ENCODE measurements around the gene ADAMTSL1. TPM values are rescaled to one million over a fixed set of nuclear protein-coding genes. Genes with fewer than 3 reads are reported as not detected.

Gene ADAMTSL1
- total RNA-seq, 1 experiment from 2014 or later, result not detected

DNA sequence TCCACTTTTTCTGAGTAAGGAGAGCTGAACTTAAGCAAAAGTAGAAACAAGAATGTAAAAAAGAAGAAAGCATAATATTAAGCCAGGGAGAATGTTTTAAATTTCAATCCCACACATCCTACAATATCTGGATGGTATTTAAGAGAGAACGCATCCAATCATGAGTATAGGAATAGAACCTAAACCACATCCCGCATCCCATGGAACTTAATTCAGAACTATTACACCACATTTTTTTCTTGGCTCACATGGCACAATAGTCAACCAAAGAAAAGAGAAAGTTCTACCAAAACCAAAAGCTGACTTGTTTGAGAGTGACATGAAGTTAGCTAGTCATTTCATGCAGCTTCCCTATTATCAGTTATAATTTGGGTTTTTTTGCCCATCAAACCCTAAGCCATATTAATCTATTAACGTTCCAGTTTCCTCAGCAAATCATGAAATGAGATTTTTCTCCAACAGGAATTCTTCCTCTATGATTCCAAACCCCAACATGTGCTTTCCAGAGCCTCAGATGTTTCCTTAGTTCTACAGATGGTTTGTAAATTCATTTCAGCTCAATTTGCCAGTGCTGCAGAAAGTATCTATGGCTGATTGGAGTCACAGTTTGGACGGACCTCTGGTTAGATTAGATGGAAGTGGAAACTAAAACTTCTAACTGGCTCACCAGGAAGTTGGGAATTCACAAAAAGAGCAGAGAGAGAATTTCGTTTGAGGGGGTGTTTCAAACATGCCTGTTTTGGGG is 22.5 kb downstream of the ADAMTSL1 start:
- no peak overlapping the region for H2AFZ ChIP-seq (ENCODE audit: low read depth, low read length, poor library complexity, severe bottlenecking)
- ATAC-seq, result no peak
- H3K4me1 ChIP-seq (ENCODE audit: control insufficient read depth in 1 of 2, insufficient read depth in 2 of 2, low read length in 2 of 2), result no peaks in the 10 kb centered on the region
- no peak overlapping the region for H3K4me3 ChIP-seq (replicated peaks in 1 of 2; ENCODE audit: low read depth in 1 of 2, low read length in 2 of 2)
- no peaks in the 10 kb centered on the region for H3K9me2 ChIP-seq (ENCODE audit: insufficient read depth)
- no peak overlapping the region for H3K27ac ChIP-seq (ENCODE audit: low read depth, low read length)
- H3K27me3 ChIP-seq (ENCODE audit: insufficient read depth, low read length), result peaks cover 3% of the 10 kb centered on the region; the same call in 1 of the 2 replicates
- no peaks in the 10 kb centered on the region; a peak in 1 of 4 replicates for H3K9me3 ChIP-seq (ENCODE audit: control insufficient read depth in 1 of 2, insufficient read depth in 1 of 2, low read depth in 1 of 2, low read length in 2 of 2)
- no peak for DNase-seq (ENCODE audit: low read depth, low spot score)
- intact Hi-C loops (cut with micrococcal nuclease), result no loop called here
- no peaks in the 10 kb centered on the region; the same call in 1 of the 2 replicates for H4K20me1 ChIP-seq (ENCODE audit: insufficient read depth)
- no peak overlapping the region for H3K4me2 ChIP-seq (ENCODE audit: low read length)
- H3K9ac ChIP-seq (ENCODE audit: low read length), result no peak overlapping the region
- no peaks in the 10 kb centered on the region for H3K36me3 ChIP-seq (ENCODE audit: control insufficient read depth in 1 of 2, insufficient read depth in 2 of 2, low read length in 2 of 2)
- TF ChIP-seq SIN3A (IDR thresholded peaks at IDR 0.05; ENCODE audit: low read depth), result no peak
- TF ChIP-seq CEBPB (IDR thresholded peaks at IDR 0.05; ENCODE audit: low read depth), result no peak
- no peak for TF ChIP-seq SP1 (IDR thresholded peaks at IDR 0.05; ENCODE audit: low read depth)
- TF ChIP-seq SRF (IDR thresholded peaks at IDR 0.05; ENCODE audit: low read depth), result no peak
- no peak for TF ChIP-seq ELF1 (IDR thresholded peaks at IDR 0.05; ENCODE audit: borderline replicate concordance, low read depth)
- no peak for TF ChIP-seq YY1 (IDR thresholded peaks at IDR 0.05; ENCODE audit: extremely low read depth, insufficient replicate concordance, low read depth, low read length)
- TF ChIP-seq, protein P1, sequence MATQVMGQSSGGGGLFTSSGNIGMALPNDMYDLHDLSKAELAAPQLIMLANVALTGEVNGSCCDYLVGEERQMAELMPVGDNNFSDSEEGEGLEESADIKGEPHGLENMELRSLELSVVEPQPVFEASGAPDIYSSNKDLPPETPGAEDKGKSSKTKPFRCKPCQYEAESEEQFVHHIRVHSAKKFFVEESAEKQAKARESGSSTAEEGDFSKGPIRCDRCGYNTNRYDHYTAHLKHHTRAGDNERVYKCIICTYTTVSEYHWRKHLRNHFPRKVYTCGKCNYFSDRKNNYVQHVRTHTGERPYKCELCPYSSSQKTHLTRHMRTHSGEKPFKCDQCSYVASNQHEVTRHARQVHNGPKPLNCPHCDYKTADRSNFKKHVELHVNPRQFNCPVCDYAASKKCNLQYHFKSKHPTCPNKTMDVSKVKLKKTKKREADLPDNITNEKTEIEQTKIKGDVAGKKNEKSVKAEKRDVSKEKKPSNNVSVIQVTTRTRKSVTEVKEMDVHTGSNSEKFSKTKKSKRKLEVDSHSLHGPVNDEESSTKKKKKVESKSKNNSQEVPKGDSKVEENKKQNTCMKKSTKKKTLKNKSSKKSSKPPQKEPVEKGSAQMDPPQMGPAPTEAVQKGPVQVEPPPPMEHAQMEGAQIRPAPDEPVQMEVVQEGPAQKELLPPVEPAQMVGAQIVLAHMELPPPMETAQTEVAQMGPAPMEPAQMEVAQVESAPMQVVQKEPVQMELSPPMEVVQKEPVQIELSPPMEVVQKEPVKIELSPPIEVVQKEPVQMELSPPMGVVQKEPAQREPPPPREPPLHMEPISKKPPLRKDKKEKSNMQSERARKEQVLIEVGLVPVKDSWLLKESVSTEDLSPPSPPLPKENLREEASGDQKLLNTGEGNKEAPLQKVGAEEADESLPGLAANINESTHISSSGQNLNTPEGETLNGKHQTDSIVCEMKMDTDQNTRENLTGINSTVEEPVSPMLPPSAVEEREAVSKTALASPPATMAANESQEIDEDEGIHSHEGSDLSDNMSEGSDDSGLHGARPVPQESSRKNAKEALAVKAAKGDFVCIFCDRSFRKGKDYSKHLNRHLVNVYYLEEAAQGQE (IDR thresholded peaks at IDR 0.05; ENCODE audit: low read depth), result no peak
- TF ChIP-seq POLR2A (IDR thresholded peaks at IDR 0.05; ENCODE audit: borderline replicate concordance, extremely low read depth, insufficient read depth, insufficient read length), result no peak
- TF ChIP-seq, protein P2, sequence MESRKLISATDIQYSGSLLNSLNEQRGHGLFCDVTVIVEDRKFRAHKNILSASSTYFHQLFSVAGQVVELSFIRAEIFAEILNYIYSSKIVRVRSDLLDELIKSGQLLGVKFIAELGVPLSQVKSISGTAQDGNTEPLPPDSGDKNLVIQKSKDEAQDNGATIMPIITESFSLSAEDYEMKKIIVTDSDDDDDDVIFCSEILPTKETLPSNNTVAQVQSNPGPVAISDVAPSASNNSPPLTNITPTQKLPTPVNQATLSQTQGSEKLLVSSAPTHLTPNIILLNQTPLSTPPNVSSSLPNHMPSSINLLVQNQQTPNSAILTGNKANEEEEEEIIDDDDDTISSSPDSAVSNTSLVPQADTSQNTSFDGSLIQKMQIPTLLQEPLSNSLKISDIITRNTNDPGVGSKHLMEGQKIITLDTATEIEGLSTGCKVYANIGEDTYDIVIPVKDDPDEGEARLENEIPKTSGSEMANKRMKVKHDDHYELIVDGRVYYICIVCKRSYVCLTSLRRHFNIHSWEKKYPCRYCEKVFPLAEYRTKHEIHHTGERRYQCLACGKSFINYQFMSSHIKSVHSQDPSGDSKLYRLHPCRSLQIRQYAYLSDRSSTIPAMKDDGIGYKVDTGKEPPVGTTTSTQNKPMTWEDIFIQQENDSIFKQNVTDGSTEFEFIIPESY (IDR thresholded peaks at IDR 0.05; ENCODE audit: extremely low read depth, insufficient replicate concordance, low read length), result no peak
- TF ChIP-seq FOSL1 (IDR thresholded peaks at IDR 0.05; ENCODE audit: low read depth), result no peak
- no TSS peak for BruUV-seq (replicated peaks)
- ChIA-PET CTCF (no interaction called here), POLR2A (no interaction called here), RAD21 (ENCODE audit: low non-redundant PET in 1 of 2, low total read pairs in 2 of 2, uncharacterized antibody in 2 of 2, unreplicated experiment in 2 of 2) (no interaction called here)
- no peaks in the 10 kb centered on the region for H3K79me2 ChIP-seq (ENCODE audit: insufficient read depth, low read length)
